ENCODE results near the gene SND1. TPM values are rescaled to one million over a fixed set of nuclear protein-coding genes. Genes with fewer than 3 reads are reported as not detected.

The SND1 gene
- total and polyA plus RNA-seq, 2 donors (not counting 1 experiment from before 2014, with no cell fraction given) = 44.4 to 165 TPM

DNA sequence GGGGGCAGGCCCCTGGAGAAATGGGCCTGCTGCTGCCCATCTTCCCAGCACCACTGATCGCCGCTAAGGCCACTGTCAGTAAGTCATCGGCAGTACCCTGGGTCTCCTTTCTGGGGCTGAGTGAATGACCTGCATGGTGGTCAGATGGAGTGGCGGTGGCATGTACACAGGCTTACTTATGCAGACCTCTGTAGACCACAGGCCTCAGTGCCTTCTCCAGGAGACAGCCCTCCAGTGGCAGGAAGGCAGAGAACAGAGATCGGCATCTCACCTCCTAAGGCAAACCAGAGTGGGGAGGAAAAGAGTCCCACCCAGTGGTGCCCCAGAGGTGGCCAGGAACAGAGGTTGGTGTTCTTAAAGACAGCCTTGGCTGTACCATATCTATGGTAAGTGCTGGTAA, 402.0 kb downstream of the SND1 start:
- CTCF ChIA-PET = no interaction called here

GRCh38 chr7:128054511-128054910, 402.5 kb downstream of the SND1 start:
- H4K20me1 ChIP-seq (ENCODE audit: control insufficient read depth, insufficient read depth, low read length, poor library complexity, severe bottlenecking) = peaks cover 5% of the 10 kb centered on the region
- 97% methylated on average over 3 of the region's 4 CpGs for WGBS (ENCODE audit: insufficient coverage)
- DNase-seq (no peak), ATAC-seq (ENCODE audit: low read depth) (no peak)
- ChIA-PET POLR2A (no interaction called here), CTCF (interaction anchor here (0.9 kb wide), 1 partner anchor 11 kb away, joined by 3 read pairs; no protein-coding TSS in a partner anchor)
- no peak overlapping the region for H2AFZ ChIP-seq (ENCODE audit: insufficient read depth, low read depth, low read length, poor library complexity, severe bottlenecking)
- intact Hi-C loops (cut with micrococcal nuclease) = no loop called here
- H3K4me2 ChIP-seq (replicated peaks; ENCODE audit: low read depth, low read length, poor library complexity, severe bottlenecking) = no peak overlapping the region
- Mint-ChIP-seq H3K4me3 (no peak overlapping the region), H3K27ac (no peak overlapping the region), H3K9me3 (ENCODE audit: insufficient read depth) (no peaks in the 10 kb centered on the region), H3K27me3 (no peaks in the 10 kb centered on the region), H3K4me1 (peaks cover 28% of the 10 kb centered on the region)
- no peaks in the 10 kb centered on the region for H3K27me3 ChIP-seq (replicated peaks in 1 of 4; ENCODE audit: control extremely low read depth in 1 of 4, control insufficient read depth in 3 of 4, insufficient read depth in 4 of 4, low read length in 3 of 4)
- no peak overlapping the region for H3K27ac ChIP-seq (ENCODE audit: low read length in 2 of 2)
- H3K4me1 ChIP-seq (ENCODE audit: control insufficient read depth in 2 of 2, insufficient read depth in 2 of 2, low read length in 2 of 2) = peaks cover 6 to 12% of the 10 kb centered on the region in 2 donors
- H3K9me3 ChIP-seq (ENCODE audit: control extremely low read depth in 1 of 3, control insufficient read depth in 2 of 3, insufficient read depth in 1 of 3, low read length in 2 of 3) = no peaks in the 10 kb centered on the region
- H3K79me2 ChIP-seq (ENCODE audit: control insufficient read depth, insufficient read depth, low read length) = peaks cover 13% of the 10 kb centered on the region
- TF ChIP-seq EZH2 (IDR thresholded peaks at IDR 0.05; ENCODE audit: borderline replicate concordance, insufficient read depth, low read depth, low read length, poor library complexity, severe bottlenecking) = no peak
- TF ChIP-seq, protein P1, sequence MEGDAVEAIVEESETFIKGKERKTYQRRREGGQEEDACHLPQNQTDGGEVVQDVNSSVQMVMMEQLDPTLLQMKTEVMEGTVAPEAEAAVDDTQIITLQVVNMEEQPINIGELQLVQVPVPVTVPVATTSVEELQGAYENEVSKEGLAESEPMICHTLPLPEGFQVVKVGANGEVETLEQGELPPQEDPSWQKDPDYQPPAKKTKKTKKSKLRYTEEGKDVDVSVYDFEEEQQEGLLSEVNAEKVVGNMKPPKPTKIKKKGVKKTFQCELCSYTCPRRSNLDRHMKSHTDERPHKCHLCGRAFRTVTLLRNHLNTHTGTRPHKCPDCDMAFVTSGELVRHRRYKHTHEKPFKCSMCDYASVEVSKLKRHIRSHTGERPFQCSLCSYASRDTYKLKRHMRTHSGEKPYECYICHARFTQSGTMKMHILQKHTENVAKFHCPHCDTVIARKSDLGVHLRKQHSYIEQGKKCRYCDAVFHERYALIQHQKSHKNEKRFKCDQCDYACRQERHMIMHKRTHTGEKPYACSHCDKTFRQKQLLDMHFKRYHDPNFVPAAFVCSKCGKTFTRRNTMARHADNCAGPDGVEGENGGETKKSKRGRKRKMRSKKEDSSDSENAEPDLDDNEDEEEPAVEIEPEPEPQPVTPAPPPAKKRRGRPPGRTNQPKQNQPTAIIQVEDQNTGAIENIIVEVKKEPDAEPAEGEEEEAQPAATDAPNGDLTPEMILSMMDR (IDR thresholded peaks at IDR 0.05) = no peak
- H3K4me3 ChIP-seq (ENCODE audit: control extremely low read depth in 1 of 5, extremely low read depth in 1 of 5, insufficient read depth in 1 of 5, low read depth in 2 of 5, low read length in 4 of 5) = no peak overlapping the region
- peaks cover 0 to 2% of the 10 kb centered on the region in 2 experiments for H3K36me3 ChIP-seq (replicated peaks in 1 of 2; ENCODE audit: control extremely low read depth in 1 of 2, control insufficient read depth in 1 of 2, extremely low read depth in 1 of 2, insufficient read depth in 2 of 2, low read length in 1 of 2)
- no peak overlapping the region for H3K9ac ChIP-seq (ENCODE audit: low read length)

More for the DNA sequence above, 402.0 kb downstream of the SND1 start:
- no peak overlapping the region for H3K9ac ChIP-seq (ENCODE audit: low read length)
- H3K27me3 ChIP-seq (replicated peaks in 1 of 4; ENCODE audit: control extremely low read depth in 1 of 4, control insufficient read depth in 3 of 4, insufficient read depth in 4 of 4, low read length in 3 of 4) = no peaks in the 10 kb centered on the region
- POLR2A ChIA-PET = no interaction called here
- H3K4me2 ChIP-seq (replicated peaks; ENCODE audit: low read depth, low read length, poor library complexity, severe bottlenecking) = no peak overlapping the region
- Mint-ChIP-seq H3K9me3 (ENCODE audit: insufficient read depth) (no peaks in the 10 kb centered on the region), H3K27me3 (no peaks in the 10 kb centered on the region), H3K27ac (no peak overlapping the region), H3K4me3 (no peak overlapping the region), H3K4me1 (peaks cover 26% of the 10 kb centered on the region)
- no peak overlapping the region for H2AFZ ChIP-seq (ENCODE audit: insufficient read depth, low read depth, low read length, poor library complexity, severe bottlenecking)
- no peaks in the 10 kb centered on the region for H3K9me3 ChIP-seq (ENCODE audit: control extremely low read depth in 1 of 3, control insufficient read depth in 2 of 3, insufficient read depth in 1 of 3, low read length in 2 of 3)
- peaks cover 0 to 4% of the 10 kb centered on the region in 2 experiments for H3K36me3 ChIP-seq (replicated peaks in 1 of 2; ENCODE audit: control extremely low read depth in 1 of 2, control insufficient read depth in 1 of 2, extremely low read depth in 1 of 2, insufficient read depth in 2 of 2, low read length in 1 of 2)
- 97% methylated on average over 5 of the region's 5 CpGs for WGBS (ENCODE audit: insufficient coverage)
- H4K20me1 ChIP-seq (ENCODE audit: control insufficient read depth, insufficient read depth, low read length, poor library complexity, severe bottlenecking) = peaks cover 5% of the 10 kb centered on the region
- H3K27ac ChIP-seq (ENCODE audit: low read length in 2 of 2) = no peak overlapping the region
- H3K4me3 ChIP-seq (ENCODE audit: control extremely low read depth in 1 of 5, extremely low read depth in 1 of 5, insufficient read depth in 1 of 5, low read depth in 2 of 5, low read length in 4 of 5) = no peak overlapping the region
- ATAC-seq (ENCODE audit: low read depth) (no peak), DNase-seq (no peak)
- H3K79me2 ChIP-seq (ENCODE audit: control insufficient read depth, insufficient read depth, low read length) = peaks cover 12% of the 10 kb centered on the region
- intact Hi-C loops (cut with micrococcal nuclease) = no loop called here
- no peak for TF ChIP-seq EZH2 (IDR thresholded peaks at IDR 0.05; ENCODE audit: borderline replicate concordance, insufficient read depth, low read depth, low read length, poor library complexity, severe bottlenecking)
- TF ChIP-seq, protein P1 (IDR thresholded peaks at IDR 0.05) = no peak
- peaks cover 3 to 10% of the 10 kb centered on the region in 2 donors for H3K4me1 ChIP-seq (ENCODE audit: control insufficient read depth in 2 of 2, insufficient read depth in 2 of 2, low read length in 2 of 2)

All from B cell (primary cell).